Measurements from ENCODE around the gene RAPGEFL1.
"Not testable (repeated sequence)": the region's sequence is repeated elsewhere in the genome, so short reads cannot be mapped to it uniquely, and the experiment has no call there.

RAPGEFL1 gene, protein sequence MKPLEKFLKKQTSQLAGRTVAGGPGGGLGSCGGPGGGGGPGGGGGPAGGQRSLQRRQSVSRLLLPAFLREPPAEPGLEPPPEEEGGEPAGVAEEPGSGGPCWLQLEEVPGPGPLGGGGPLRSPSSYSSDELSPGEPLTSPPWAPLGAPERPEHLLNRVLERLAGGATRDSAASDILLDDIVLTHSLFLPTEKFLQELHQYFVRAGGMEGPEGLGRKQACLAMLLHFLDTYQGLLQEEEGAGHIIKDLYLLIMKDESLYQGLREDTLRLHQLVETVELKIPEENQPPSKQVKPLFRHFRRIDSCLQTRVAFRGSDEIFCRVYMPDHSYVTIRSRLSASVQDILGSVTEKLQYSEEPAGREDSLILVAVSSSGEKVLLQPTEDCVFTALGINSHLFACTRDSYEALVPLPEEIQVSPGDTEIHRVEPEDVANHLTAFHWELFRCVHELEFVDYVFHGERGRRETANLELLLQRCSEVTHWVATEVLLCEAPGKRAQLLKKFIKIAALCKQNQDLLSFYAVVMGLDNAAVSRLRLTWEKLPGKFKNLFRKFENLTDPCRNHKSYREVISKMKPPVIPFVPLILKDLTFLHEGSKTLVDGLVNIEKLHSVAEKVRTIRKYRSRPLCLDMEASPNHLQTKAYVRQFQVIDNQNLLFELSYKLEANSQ

DNA sequence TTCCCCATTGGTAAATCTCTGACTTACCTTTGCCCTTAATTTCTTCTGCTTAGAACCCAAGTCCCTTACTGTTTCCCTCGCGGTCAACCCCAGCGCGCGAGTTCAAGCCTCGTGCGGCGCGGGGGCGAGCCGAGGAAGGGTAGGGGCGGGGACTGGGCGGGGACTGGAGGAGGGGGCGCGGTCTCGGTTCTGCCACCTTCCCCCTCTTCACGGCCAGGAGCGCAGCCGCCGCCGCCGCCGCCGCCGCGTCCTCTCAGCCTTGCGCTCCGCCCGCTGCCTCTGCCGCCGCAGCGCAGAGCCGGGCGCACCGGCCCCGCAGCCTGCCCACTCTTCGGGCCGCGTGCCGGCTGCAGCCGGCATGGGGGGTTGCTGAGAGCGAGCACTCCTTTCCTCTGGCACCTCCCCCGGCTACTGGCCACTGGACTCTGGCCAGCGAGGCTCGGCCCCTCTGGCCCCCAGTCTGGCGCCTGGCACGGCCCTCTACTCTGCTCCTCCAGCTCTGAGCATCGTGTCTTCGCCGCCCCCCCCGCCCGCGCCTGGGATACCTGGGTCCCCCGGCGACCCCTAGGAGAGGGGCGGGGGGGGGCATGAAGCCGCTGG is at the start of gene RAPGEFL1:
Gene RAPGEFL1, plus strand, starts transcription at position 196 of the 600 bp plus-strand sequence. Its CDS starts 392 bp downstream, at position 588.
- DNase-seq: peak; percentile 82 to 96 (median 92)

DNA sequence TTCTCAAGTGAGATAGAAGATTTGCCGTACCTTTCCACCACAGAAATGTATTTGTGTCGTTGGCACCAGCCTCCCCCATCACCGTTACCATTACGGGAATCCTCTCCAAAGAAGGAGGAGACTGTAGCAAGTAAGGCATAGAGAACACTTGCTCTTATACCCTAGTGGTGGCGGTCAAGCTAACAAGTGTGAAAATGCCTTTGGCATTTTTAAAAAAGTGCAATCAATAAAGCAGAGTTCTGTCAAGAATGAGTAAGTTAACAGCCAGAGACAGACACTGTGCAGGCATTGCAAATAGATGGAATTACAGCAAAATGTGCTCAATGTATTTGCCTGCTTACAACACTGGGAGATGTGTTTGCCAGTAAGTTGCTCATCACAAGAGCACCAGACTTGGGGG is 47.8 kb upstream of the RAPGEFL1 start:
- no peak for DNase-seq

DNA sequence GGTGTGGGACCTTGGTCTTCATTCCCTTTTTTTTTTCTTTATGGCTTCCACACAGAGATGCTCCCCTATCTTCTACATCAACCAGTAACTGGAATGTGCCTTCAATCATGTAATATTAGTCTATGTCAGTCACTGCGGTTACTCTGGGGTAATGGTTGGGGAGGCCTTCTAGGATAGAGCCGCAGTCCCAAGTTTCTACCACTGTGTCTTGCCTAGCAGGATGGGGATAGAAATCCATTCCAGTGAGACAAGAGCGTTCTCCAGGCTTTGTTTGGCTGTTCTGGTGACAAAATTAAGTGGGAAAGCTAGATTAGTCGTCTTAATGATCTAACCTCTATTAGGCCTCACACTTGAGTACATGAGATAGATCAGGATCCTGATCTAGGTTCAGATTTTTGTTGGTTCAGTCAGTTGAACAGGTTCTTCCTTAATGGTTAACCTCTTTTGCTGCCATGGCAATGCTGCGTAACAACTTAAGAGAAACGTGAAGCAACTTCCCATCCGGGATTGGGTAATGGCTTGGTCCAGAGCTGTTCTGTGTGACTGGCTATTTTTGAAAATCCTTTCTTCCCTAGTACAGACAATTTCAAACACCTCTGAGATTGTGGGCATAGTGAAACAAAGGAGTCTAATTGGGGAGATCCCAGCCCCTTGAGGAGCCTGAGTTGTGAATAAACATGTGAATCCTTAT is 46.8 kb upstream of the RAPGEFL1 start:
- peak; percentile 82 to 90 (median 89) for DNase-seq

DNA sequence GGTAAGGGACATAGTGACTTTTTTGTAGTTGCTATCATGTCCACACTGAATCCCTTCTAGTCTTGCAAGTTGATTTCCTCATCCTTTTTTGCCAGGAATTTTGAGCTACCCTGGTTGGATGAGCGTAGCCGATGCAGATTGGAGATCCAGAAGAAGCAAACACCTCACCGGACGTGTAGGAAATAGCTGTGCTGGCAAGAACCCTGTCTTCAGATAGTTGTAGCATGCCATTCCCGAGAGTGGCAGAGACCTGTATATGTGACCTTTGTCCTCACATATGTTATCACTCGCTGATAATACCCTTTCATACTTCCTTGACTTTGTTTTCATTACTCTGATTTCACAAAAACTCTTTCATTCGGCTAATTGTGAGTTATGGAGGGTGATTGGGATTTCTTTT is 43.1 kb upstream of the RAPGEFL1 start:
- no peak for DNase-seq

DNA sequence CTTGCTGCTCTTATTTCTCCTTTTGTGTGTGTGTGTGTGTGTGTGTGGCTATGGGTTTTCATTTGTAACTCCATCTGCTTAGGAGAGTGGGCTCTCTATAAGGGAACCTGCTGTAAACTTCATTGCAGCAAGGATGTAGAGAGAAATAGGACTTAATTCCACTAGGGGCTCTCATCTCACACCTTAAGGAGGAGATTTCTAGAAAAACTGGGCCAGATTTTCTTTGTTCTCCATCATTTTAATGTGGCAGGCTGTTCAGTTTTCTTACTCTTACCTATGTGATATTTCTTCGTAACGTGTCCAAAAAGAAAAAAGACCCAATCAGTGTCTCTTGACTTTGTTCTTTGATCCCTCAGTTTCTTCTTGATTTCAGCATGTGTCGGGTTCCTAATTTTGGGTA is 41.5 kb upstream of the RAPGEFL1 start:
- no peak for DNase-seq

DNA sequence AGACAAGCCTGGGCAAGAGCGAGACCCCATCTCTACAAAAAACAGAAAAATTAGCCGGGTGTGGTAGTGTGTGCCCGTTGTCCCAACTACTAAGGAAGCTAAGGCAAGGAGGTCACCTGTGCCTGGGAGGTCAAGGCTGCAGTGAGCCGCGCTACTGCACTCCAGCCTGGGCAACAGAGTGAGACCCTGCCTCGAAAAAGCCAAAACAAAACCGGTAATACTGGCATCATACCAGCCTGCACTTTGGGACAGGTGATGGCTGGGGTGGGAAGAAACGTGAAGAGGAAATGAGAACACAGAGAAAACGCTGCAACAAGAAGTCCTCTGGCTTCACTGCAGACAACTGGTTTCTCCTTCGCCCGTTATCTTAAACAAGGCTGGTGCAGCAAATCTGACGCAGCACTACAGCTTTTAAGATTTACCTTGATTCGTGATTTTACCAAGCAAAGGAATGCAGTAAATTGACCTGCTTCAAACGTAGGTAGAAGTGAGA is 37.7 kb upstream of the RAPGEFL1 start:
- DNase-seq: no peak

DNA sequence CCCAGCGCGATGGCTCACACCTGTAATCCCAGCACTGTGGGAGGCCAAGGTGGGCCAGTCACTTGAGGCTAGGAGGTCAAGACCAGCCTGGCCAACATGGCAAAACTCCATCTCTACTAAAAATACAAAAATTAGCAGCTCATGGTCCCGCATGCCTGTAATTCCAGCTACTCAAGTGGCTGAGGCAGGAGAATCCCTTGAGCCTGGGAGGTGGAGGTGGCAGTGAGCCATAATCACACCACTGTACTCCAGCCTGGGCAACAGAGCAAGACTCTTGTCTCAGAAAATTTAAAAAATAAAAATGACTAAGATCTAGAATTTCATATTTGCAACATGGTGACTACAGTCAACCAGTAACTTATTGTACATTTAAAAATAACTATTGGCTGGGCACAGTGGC is 34.1 kb upstream of the RAPGEFL1 start:
- DNase-seq: not testable (repeated sequence)

DNA sequence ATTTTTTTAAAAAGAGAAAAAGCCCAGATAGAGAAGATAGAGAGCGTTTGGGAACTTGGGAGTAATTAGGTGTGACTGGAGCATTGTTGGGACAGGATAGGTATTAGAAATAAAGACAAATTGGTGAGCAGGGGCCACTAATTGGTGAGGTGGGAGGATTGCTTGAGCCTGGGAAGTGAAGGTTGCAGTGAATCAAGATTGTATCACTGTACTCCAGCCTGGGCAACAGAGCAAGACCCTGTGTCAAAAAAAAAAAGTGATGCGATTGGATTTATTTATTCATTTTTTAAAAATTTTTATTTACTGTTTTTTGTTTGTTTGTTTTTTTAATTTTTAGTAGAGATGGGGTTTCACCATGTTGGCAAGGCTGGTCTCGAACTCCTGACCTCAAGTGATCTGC is 31.8 kb upstream of the RAPGEFL1 start:
- no peak for DNase-seq

DNA sequence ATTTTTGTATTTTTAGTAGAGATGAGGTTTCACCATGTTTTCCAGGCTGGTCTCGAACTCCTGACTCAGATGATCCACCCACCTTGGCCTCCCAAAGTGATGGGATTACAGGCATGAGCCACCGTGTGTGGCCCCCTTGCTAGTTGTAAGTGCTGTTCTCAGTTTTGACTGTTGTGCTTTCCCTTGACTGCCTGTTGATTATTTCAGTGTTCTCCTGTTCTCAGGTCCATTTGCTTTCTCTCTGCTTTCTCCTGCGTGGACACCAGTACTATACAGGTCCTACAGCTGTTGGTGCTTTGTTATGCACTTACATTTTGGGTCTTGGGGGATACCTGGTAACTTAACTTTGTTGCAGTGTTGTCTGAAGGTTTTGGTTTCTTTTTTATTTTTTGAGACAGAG is 28.7 kb upstream of the RAPGEFL1 start:
- no peak for DNase-seq

DNA sequence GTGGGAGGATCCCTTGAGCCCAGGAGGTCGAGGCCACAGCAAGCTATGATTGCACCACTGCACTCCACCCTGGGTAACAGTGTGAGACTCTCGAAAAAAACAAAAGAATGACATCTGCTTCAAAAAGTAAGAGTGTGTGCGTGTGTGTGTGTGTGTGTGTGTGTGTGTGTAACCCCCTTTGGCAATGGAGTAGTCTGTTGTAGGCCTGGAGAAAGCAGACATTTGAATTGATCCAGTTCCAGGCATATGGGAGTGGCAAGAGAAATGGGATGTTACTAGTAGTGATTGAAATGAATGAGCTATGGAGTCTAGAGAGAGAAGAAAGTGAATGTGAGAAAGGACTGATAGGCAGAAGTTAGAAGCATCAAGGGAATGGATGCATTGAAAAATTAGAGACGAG is 27.0 kb upstream of the RAPGEFL1 start:
- DNase-seq: no peak

DNA sequence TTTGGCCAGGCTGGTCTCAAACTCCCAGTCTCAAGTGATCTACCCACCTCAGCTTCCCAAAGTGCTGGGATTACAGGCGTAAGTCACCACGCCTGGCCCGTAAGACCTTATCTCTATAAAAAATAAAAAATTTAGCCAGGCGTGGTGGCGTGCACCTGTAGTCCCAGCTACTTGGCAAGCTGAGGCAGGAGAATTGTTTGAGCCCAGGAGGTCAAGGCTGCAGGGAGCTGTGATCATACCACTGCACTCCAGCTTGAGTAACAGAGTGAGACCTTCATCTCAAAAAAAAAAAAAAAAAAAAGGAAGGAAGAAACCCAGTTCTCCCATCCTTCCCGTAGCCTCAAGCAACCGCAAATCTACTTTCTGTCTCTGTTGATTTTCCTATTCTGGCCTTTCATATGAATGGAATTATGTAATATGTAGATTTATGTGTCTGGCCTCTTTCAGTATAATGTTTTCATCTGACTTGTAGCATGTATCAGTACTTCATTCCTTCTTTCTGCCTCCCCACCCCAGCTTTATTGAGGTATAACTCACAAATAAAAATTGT is 25.8 kb upstream of the RAPGEFL1 start:
- peak in 2 of 3 donors; percentile 31 to 52 for DNase-seq

DNA sequence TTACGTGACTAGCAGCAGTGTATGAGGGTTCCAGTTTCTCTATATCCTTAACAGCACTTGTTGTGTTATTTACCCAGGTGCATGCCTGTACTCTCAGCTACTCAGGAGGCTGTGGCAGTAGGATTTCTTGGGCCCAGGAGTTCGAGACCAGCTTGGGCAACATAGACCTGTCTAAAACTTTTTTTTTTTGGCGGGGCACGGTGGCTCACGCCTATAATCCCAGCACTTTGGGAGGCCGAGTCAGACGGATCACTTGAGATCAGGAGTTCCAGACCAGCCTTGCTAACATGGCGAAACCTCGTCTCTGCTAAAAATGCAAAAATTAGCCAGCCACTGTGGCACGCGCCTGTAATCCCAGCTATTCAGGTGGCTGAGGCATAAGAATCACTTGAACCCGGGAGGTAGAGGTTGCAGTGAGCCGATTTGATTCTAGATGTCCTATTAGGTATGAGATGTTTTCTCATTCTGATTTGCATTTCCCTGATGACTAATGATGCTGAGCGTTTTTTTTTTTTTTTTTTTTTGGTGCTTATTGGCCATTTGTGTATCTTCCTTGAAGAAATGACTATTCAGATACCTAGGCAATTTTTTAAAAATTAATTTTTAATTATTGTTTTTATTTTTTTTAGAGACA is 23.6 kb upstream of the RAPGEFL1 start:
- peak in 1 of 3 donors; percentile 13 for DNase-seq

DNA sequence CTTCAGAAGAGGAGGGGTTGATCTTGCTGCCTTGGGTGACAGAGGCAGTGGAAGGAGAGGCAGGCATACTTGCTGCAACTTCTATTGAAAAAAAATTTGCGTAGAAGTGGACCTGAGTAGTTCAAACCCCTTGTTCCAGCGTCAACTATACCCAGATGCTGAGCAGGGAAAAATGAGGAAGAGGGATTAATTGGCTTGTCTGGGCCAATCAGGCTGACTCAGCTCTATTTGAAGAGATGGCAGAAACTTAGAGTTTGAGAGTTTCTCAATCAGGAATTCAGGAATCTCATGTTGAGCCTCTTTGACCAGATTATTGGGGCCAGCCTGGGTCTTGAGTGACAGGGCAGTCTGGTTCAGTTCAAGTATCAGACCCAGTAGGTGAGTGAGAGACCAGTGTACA is 19.3 kb upstream of the RAPGEFL1 start:
- peak in 2 of 3 donors; percentile 14 to 25 for DNase-seq

DNA sequence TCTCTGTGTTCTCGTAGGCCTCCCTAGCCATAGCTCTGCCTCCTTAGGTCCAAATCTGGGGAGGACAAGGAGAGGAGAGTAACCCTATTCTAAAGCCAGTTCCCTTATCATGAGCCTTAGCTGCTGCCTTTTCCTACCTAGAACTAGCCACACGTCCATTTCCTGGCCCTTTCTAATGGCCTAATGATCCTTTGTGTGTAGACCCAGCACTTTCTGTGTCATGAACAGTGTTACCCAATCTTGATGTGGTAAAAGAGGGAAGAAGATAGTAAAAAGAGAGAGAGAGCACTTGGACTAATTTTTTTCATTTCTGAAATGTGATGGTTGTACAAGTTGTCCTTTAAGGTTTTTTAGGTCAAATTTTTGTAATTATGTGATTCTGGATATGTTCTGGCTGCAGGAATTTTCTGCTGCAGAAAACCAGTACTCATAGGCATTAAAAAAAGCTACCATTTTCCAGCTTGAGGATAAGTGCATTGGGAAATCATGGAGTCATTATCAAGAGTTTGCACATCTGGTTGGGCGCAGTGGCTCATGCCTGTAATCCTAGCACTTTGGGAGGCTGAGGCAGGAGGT is 18.7 kb upstream of the RAPGEFL1 start:
- DNase-seq: peak; percentile 18 to 38 (median 30)

DNA sequence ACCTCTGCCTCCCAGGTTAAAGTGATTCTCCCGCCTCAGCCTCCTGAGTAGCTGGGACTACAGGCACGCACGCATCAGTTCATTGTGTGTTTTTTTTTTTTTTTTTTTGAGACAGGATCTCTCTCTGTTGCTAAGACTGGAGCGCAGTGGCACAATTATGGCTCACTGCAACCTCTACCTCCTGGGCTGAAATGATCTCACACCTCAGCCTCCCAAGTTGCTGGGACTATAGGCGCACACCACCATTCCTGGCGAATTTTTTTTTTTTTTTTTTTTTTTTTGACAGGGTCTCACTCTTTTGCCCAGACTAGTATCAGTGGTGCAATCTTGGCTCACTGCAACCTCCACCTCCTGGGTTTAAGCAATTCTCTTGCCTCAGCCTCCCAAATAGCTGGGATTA is 17.8 kb upstream of the RAPGEFL1 start:
- no peak for DNase-seq

DNA sequence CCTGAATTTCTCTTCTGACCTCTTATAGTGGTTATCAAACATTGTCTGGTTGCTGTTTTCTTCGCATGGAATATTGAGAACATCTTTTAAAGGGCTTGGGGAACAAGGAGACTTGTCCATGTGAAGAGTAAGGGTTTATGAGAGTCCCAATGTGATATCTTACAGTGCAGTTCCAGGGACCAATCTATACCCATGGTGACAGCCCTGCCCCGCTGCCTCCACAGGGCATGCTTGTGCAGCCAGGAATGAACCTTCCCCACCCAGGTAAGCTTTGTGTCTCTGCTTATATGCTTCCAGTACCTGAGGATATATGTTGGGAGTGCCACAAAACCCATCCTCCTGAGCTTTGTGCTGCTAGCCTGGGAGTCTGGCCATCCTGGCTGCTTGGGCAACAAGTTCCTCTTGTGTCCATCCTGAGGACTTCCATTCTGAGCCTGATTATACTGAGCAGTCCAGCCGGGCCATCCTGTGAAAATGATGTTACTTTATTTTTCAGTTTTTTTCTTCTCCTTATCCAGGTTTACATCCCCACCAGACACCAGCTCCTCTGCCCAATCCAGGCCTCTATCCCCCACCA is 9.5 kb upstream of the RAPGEFL1 start:
- DNase-seq: no peak

DNA sequence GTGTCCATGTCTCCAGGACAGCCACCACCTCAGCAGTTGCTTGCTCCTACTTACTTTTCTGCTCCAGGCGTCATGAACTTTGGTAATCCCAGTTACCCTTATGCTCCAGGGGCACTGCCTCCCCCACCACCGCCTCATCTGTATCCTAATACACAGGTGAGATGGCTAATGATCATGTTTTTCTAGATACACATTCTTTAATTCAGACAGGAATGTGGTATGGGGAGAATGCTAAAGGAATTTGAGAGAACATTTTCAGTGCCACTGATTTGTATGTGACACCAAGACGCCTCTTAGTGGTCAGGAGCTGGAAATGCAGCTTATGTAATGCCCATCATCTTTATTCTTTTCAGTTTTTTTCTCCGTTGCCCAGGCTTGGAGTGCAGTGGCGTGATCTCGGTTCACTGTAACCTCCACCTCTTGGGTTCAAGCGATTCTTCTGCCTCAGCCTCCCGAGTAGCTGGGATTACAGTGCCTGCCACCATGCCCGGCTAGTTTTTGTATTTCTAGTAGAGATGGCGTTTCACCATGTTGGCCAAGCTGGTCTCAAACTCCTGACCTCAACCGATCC is 8.9 kb upstream of the RAPGEFL1 start:
- DNase-seq: peak; percentile 61 to 81 (median 74)

DNA sequence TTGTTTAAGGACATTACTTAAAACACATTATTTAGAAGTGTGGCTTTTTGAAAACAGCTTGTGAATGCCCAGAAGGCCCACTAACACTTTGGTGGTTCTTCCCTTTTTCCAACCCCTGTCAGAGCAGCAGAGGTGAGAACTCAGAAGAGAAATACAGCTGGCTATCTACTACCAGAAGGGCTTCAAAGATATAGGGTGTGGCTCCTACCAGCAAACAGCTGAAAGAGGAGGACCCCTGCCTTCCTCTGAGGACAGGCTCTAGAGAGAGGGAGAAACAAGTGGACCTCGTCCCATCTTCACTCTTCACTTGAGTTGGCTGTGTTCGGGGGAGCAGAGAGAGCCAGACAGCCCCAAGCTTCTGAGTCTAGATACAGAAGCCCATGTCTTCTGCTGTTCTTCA is 6.9 kb upstream of the RAPGEFL1 start:
- no peak for DNase-seq

DNA sequence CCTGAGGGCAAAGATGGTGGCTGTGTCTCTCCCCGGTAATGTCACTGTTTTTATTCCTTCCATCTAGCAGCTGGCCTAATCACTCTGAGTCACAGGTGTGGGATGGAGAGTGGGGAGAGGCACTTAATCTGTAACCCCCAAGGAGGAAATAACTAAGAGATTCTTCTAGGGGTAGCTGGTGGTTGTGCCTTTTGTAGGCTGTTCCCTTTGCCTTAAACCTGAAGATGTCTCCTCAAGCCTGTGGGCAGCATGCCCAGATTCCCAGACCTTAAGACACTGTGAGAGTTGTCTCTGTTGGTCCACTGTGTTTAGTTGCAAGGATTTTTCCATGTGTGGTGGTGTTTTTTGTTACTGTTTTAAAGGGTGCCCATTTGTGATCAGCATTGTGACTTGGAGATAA is 5.5 kb upstream of the RAPGEFL1 start:
- no peak for DNase-seq

DNA sequence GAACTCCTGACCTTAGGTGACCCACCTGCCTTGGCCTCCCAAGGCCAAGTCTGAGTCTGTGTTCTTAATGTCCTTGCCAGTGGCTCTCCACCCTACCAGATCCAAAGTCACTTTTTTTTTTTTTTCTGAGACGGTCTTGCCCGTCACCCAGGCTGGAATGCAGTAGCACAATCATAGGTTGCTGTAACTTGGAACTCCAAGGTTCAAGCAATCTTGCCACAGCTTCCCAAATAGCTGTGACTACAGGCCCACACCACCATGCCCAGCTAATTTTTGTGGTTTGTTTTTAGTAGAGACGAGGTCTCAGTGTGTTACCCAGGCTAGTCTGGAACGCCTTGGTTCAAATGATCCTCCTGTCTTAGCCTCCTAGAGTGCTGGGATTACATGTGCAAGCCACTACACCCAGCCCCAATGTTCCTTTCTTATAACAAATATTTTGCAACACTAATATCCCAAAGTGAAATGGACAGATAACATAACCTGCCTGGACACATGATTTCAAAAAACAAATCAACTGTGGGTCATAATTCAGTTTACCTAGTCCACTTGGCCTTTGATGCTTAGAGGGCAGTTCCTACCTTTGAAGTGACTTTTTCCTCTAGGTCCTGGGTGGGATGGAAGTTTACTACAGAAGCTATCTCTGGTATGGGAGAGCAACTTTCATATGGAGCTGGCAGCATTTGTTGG is 4.0 kb upstream of the RAPGEFL1 start:
- no peak for DNase-seq

DNA sequence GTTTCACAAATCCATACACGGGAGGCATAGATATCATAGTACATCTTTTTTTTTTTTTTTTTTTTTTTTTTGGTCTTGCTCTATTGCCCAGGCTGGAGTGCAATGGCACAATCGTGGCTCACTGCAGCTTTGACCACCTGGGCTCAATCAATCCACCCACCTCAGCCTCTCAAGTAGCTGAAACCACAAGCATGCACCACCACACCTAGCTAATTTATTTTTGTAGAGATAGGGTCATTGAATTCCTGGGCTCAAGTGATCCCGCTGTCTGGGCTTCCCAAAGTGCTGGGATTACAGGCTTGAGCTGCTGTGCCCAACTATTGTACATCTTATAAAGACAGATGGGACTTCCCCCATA is 3.5 kb upstream of the RAPGEFL1 start:
- no peak for DNase-seq

Measured in suppressor macrophage treated with lipopolysaccharide for 1 hour (primary cell).